ENCODE measurements around the gene HIP1. TPM values are rescaled to one million over a fixed set of nuclear protein-coding genes. Genes with fewer than 3 reads are reported as not detected.

The HIP1 gene
- total and polyA plus RNA-seq, 9 of the 15 experiments (the other 6 are each of a cell fraction or from before 2014, with no cell fraction given), result 2.4 to 13.7 (median 9.5) TPM

DNA sequence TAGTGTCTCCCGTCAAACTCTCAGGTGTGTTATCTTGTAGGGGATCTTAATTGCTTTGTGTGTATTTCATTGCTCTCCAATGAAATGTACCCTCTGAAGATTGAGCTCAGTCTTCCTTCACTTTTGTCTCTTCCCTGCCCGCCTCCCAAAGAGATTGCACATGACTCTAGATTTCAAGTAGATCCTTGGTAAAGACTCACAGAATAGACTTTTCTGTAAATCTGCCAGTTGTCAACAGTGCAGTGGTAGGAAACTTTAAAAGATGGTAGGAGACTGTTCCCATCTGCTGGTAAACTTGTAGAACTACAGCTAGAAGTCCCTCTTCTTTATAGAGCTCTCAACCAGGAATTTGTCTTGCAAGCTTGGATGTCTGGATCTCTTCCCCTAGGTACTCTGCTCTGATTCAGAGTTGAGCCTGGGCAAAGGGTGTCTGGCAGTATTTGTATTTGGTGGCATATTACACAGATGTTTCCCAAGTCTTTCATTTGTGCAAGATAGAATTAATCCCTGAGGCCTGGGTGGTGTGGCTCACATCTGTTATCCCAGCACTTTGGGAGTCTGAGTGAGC, 23.7 kb upstream of the HIP1 start (continued):
- 0 out of 2 replicates have a peak, but pooled peaks have one; percentile 26 for TF ChIP-seq ZNF174 (CRISPR knock-in tag; IDR thresholded peaks at IDR 0.05)
- no peak for TF ChIP-seq SP2 (IDR thresholded peaks at IDR 0.05; ENCODE audit: extremely low read depth, low read depth, low read length, poor library complexity, severe bottlenecking)
- peak; percentile 95 for TF ChIP-seq DEAF1 (CRISPR knock-in tag; IDR thresholded peaks at IDR 0.05)
- no peak for TF ChIP-seq TARDBP (IDR thresholded peaks at IDR 0.05)
- peak; percentile 37; the same call in 1 of the 2 replicates for TF ChIP-seq DPF2 (IDR thresholded peaks at IDR 0.05)
- TF ChIP-seq PHF20 (IDR thresholded peaks at IDR 0.05; ENCODE audit: partially characterized antibody), result no peak
- TF ChIP-seq ZNF561 (CRISPR knock-in tag; conservative IDR thresholded peaks at IDR 0.05), result no peak
- TF ChIP-seq GABPB2 (CRISPR knock-in tag; conservative IDR thresholded peaks at IDR 0.05), result no peak
- TF ChIP-seq MTA2 (IDR thresholded peaks at IDR 0.05; ENCODE audit: low read depth), result no peak
- TF ChIP-seq NCOA6 (IDR thresholded peaks at IDR 0.05), result no peak
- TF ChIP-seq ZNF282 (CRISPR knock-in tag; IDR thresholded peaks at IDR 0.05), result no peak
- TF ChIP-seq ZNF696 (CRISPR knock-in tag; conservative IDR thresholded peaks at IDR 0.05), result no peak
- no peak for TF ChIP-seq ELK1 (CRISPR knock-in tag; IDR thresholded peaks at IDR 0.05)
- TF ChIP-seq JUND (IDR thresholded peaks at IDR 0.05; ENCODE audit: borderline replicate concordance, low read depth, low read length), result no peak
- 0 out of 3 replicates have a peak, but pooled peaks have one; percentile 29 for TF ChIP-seq JUND (tag; IDR thresholded peaks at IDR 0.05; ENCODE audit: borderline replicate concordance, low read depth, low read length)
- TF ChIP-seq, protein P1, sequence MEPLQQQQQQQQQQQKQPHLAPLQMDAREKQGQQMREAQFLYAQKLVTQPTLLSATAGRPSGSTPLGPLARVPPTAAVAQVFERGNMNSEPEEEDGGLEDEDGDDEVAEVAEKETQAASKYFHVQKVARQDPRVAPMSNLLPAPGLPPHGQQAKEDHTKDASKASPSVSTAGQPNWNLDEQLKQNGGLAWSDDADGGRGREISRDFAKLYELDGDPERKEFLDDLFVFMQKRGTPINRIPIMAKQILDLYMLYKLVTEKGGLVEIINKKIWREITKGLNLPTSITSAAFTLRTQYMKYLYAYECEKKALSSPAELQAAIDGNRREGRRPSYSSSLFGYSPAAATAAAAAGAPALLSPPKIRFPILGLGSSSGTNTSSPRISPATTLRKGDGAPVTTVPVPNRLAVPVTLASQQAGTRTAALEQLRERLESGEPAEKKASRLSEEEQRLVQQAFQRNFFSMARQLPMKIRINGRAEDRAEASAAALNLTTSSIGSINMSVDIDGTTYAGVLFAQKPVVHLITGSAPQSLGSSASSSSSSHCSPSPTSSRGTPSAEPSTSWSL (CRISPR knock-in tag; IDR thresholded peaks at IDR 0.05; ENCODE audit: borderline replicate concordance), result no peak
- peak; percentile 53; the same call in 1 of the 2 replicates for TF ChIP-seq ARID2 (IDR thresholded peaks at IDR 0.05)
- TF ChIP-seq, protein P2, sequence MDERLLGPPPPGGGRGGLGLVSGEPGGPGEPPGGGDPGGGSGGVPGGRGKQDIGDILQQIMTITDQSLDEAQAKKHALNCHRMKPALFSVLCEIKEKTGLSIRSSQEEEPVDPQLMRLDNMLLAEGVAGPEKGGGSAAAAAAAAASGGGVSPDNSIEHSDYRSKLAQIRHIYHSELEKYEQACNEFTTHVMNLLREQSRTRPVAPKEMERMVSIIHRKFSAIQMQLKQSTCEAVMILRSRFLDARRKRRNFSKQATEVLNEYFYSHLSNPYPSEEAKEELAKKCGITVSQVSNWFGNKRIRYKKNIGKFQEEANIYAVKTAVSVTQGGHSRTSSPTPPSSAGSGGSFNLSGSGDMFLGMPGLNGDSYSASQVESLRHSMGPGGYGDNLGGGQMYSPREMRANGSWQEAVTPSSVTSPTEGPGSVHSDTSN (CRISPR knock-in tag; IDR thresholded peaks at IDR 0.05; ENCODE audit: low read depth), result no peak
- TF ChIP-seq, protein P2 (tag; conservative IDR thresholded peaks at IDR 0.05; ENCODE audit: low read depth), result peak; percentile 69
- TF ChIP-seq, protein P3, sequence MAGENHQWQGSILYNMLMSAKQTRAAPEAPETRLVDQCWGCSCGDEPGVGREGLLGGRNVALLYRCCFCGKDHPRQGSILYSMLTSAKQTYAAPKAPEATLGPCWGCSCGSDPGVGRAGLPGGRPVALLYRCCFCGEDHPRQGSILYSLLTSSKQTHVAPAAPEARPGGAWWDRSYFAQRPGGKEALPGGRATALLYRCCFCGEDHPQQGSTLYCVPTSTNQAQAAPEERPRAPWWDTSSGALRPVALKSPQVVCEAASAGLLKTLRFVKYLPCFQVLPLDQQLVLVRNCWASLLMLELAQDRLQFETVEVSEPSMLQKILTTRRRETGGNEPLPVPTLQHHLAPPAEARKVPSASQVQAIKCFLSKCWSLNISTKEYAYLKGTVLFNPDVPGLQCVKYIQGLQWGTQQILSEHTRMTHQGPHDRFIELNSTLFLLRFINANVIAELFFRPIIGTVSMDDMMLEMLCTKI (IDR thresholded peaks at IDR 0.05; ENCODE audit: partially characterized antibody), result no peak
- no peak for TF ChIP-seq ZNF217 (CRISPR knock-in tag; IDR thresholded peaks at IDR 0.05)
- peak; percentile 42; the same call in 1 of the 2 replicates for TF ChIP-seq LCOR (CRISPR knock-in tag; IDR thresholded peaks at IDR 0.05)
